GM19397 (cell line): ENCODE results near the gene UGT2B7.
"Not testable (repeated sequence)": the region's sequence is repeated elsewhere in the genome, so short reads cannot be mapped to it uniquely, and the experiment has no call there.

Source experiments
- ATAC-seq: cut with Tn5 transposase; IDR thresholded peaks from one replicate; pipeline ENCODE4 v1.9.1; 2021; ENCODE audit warnings: mild to moderate bottlenecking, moderate library complexity; ENCODE audit not compliant: unreplicated experiment

UGT2B7 gene

GRCh38 chr4:69096111-69096656 is at the start of gene UGT2B7:
Gene UGT2B7 (plus strand): TSS chr4:69096474. CDS start chr4:69096521, 47 bp downstream.
- ATAC-seq, result no peak

- ATAC-seq, result no peak
Measured at GRCh38 chr4:69049860-69050259, 46.4 kb upstream of the UGT2B7 start.

GRCh38 chr4:69050853-69051575 is 45.3 kb upstream of the UGT2B7 start:
- ATAC-seq, result not testable (repeated sequence)

- no peak for ATAC-seq
Measured at GRCh38 chr4:69051576-69051943, 44.7 kb upstream of the UGT2B7 start.

GRCh38 chr4:69053309-69053885 is 42.9 kb upstream of the UGT2B7 start:
- not testable (repeated sequence) for ATAC-seq

- not testable (repeated sequence) for ATAC-seq
Measured at GRCh38 chr4:69054033-69054432, 42.2 kb upstream of the UGT2B7 start.

GRCh38 chr4:69054578-69055200 is 41.6 kb upstream of the UGT2B7 start:
- no peak for ATAC-seq

GRCh38 chr4:69056150-69056549 is 40.1 kb upstream of the UGT2B7 start:
- no peak for ATAC-seq

GRCh38 chr4:69056921-69057550 is 39.2 kb upstream of the UGT2B7 start:
- peak; percentile 43 for ATAC-seq

GRCh38 chr4:69057620-69058409 is 38.5 kb upstream of the UGT2B7 start:
- ATAC-seq, result peak; percentile 73

- ATAC-seq, result peak; percentile 25
Measured at GRCh38 chr4:69058410-69059059, 37.7 kb upstream of the UGT2B7 start.

- ATAC-seq, result no peak
Measured at GRCh38 chr4:69060651-69061308, 35.5 kb upstream of the UGT2B7 start.

GRCh38 chr4:69064391-69064790 is 31.9 kb upstream of the UGT2B7 start:
- ATAC-seq, result no peak

- no peak for ATAC-seq
Measured at GRCh38 chr4:69066945-69067344, 29.3 kb upstream of the UGT2B7 start.

GRCh38 chr4:69069085-69069484 is 27.2 kb upstream of the UGT2B7 start:
- ATAC-seq, result no peak

- ATAC-seq, result no peak
Measured at GRCh38 chr4:69070590-69070989, 25.7 kb upstream of the UGT2B7 start.

GRCh38 chr4:69071286-69071685 is 25.0 kb upstream of the UGT2B7 start:
- ATAC-seq, result no peak

- ATAC-seq, result no peak
Measured at GRCh38 chr4:69073375-69073774, 22.9 kb upstream of the UGT2B7 start.

GRCh38 chr4:69075061-69075792 is 21.0 kb upstream of the UGT2B7 start:
- no peak for ATAC-seq
